IMR-90 (cell line): Measurements from ENCODE around the gene AK1. TPM values are rescaled to one million over a fixed set of nuclear protein-coding genes. Genes with fewer than 3 reads are reported as not detected.

Source experiments
- ATAC-seq: fragments of 200-7000 bp; cut with Tn5 transposase; 2 replicates; pipeline ENCODE4 v1.9.1; 2020; ENCODE audit warnings: low read depth, mild to moderate bottlenecking, moderate library complexity
- BruUV-seq: library from RNA; stranded (reverse); fragments of 400-500 nt; replicated peaks from 2 replicates; lab custom pipeline; 2021; lab: Mats Ljungman, UMichigan
- CTCF ChIA-PET: fragments of 300-600 bp; formaldehyde crosslinking; extraction: SDS; loops from one replicate; lab custom pipeline; 2021; ENCODE audit warnings: antibody characterized with exemption; lab: Yijun Ruan, JAX
- POLR2A ChIA-PET: fragments of 300-600 bp; sonication (Branson Sonifier 250); formaldehyde crosslinking; loops from one replicate; lab custom pipeline; 2022; ENCODE audit warnings: antibody characterized with exemption; ENCODE audit not compliant: unreplicated experiment; lab: Charles Lee
- DNase-seq: peaks from one replicate; pipeline ENCODE4 v3.0.0; 2013
- H2AFZ ChIP-seq: replicated peaks from 2 replicates; pipeline ENCODE3; 2013; ENCODE audit warnings: low read length, mild to moderate bottlenecking; ENCODE audit not compliant: poor library complexity
- H2AK5ac ChIP-seq: 2 replicates; pipeline ENCODE4 v1.6.1; 2013; ENCODE audit warnings: low read depth, low read length, inconsistent platforms
- H2AK9ac ChIP-seq: replicated peaks from 2 replicates; pipeline ENCODE3; 2013; ENCODE audit warnings: mild to moderate bottlenecking, low read depth, low read length, moderate library complexity; ENCODE audit not compliant: poor library complexity
- H2BK120ac ChIP-seq: 2 replicates; pipeline ENCODE4 v1.6.1; 2013; ENCODE audit warnings: low read depth, low read length, inconsistent platforms
- H2BK15ac ChIP-seq: 3 replicates; pipeline ENCODE4 v1.6.1; 2013; ENCODE audit warnings: low read depth, low read length, inconsistent platforms
- H2BK20ac ChIP-seq: 2 replicates; pipeline ENCODE4 v1.6.1; 2013; ENCODE audit warnings: low read depth, mild to moderate bottlenecking, inconsistent platforms, low read length, moderate library complexity
- H2BK5ac ChIP-seq: 2 replicates; pipeline ENCODE4 v1.6.1; 2013; ENCODE audit warnings: mild to moderate bottlenecking, low read depth, low read length, inconsistent platforms; ENCODE audit not compliant: poor library complexity, severe bottlenecking
- H3K14ac ChIP-seq: replicated peaks from 2 replicates; pipeline ENCODE4 v1.6.1; 2013; ENCODE audit warnings: low read depth, low read length, inconsistent platforms
- H3K18ac ChIP-seq: 2 replicates; pipeline ENCODE4 v1.6.1; 2013; ENCODE audit warnings: low read depth, low read length, control low read depth
- H3K23ac ChIP-seq: 2 replicates; pipeline ENCODE4 v1.6.1; 2013; ENCODE audit warnings: low read depth, low read length, inconsistent platforms
- H3K27ac ChIP-seq: 2 replicates; pipeline ENCODE4 v1.5.1; 2013; ENCODE audit warnings: mild to moderate bottlenecking, control low read depth, low read length; ENCODE audit not compliant: insufficient read depth
- H3K27me3 ChIP-seq: 2 replicates; pipeline ENCODE4 v1.6.1; 2013; ENCODE audit warnings: low read length; ENCODE audit not compliant: control insufficient read depth, insufficient read depth
- H3K36me3 ChIP-seq: 2 replicates; pipeline ENCODE4 v1.6.1; 2013; ENCODE audit warnings: low read length, mixed read lengths; ENCODE audit not compliant: control insufficient read depth, insufficient read depth
- H3K4ac ChIP-seq: 2 replicates; pipeline ENCODE4 v1.6.1; 2013; ENCODE audit warnings: low read depth, low read length, inconsistent platforms
- H3K4me1 ChIP-seq: 2 replicates; pipeline ENCODE4 v1.6.1; 2013; ENCODE audit warnings: low read length, mixed read lengths; ENCODE audit not compliant: control insufficient read depth, insufficient read depth
- H3K4me2 ChIP-seq: 2 replicates; pipeline ENCODE4 v1.6.1; 2013; ENCODE audit warnings: low read depth, mild to moderate bottlenecking, control low read depth, low read length, moderate library complexity
- H3K4me3 ChIP-seq: 2 replicates; pipeline ENCODE4 v1.5.1; 2013; ENCODE audit warnings: low read depth, mild to moderate bottlenecking, control low read depth, low read length, moderate library complexity; ENCODE audit not compliant: insufficient read depth
- H3K56ac ChIP-seq: 2 replicates; pipeline ENCODE4 v1.6.1; 2013; ENCODE audit warnings: low read length, inconsistent platforms; ENCODE audit not compliant: insufficient read depth; ENCODE audit errors: extremely low read depth
- H3K79me1 ChIP-seq, 2 experiments: 2 replicates each; pipeline ENCODE4 v1.6.1; 2013; ENCODE audit warnings: low read length in 2 of 2, inconsistent platforms in 1 of 2, low read depth in 1 of 2
- H3K9ac ChIP-seq: 2 replicates; pipeline ENCODE4 v1.6.1; 2013; ENCODE audit warnings: low read depth, low read length, control low read depth
- H3K9me1 ChIP-seq: 2 replicates; pipeline ENCODE4 v1.6.1; 2013; ENCODE audit warnings: low read length, inconsistent platforms; ENCODE audit not compliant: insufficient read depth
- H3K9me3 ChIP-seq: 2 replicates; pipeline ENCODE4 v1.6.1; 2013; ENCODE audit warnings: low read length; ENCODE audit not compliant: control insufficient read depth, insufficient read depth
- H4K20me1 ChIP-seq: 2 replicates; pipeline ENCODE4 v1.6.1; 2013; ENCODE audit warnings: low read length, inconsistent platforms; ENCODE audit not compliant: insufficient read depth
- H4K5ac ChIP-seq: 2 replicates; pipeline ENCODE4 v1.6.1; 2013; ENCODE audit warnings: mild to moderate bottlenecking, low read depth, low read length, control low read depth
- H4K8ac ChIP-seq, 2 experiments: 2 replicates each; pipeline ENCODE4 v1.6.1; 2013; ENCODE audit warnings: low read depth in 2 of 2, low read length in 2 of 2, control low read depth in 1 of 2, inconsistent platforms in 1 of 2
- H4K91ac ChIP-seq: 2 replicates; pipeline ENCODE4 v1.6.1; 2013; ENCODE audit warnings: low read depth, low read length, inconsistent platforms; ENCODE audit not compliant: insufficient read depth
- MAZ ChIP-seq: IDR thresholded peaks from 2 replicates; pipeline ENCODE4 v1.6.1; 2012; ENCODE audit warnings: low read depth, mild to moderate bottlenecking, low read length, improper control_type of control experiment, moderate library complexity, borderline replicate concordance
- RFX5 ChIP-seq: IDR thresholded peaks from 2 replicates; pipeline ENCODE4 v1.8.0; 2012; ENCODE audit warnings: low read depth, mild to moderate bottlenecking, low read length, moderate library complexity
- WGBS, 2 experiments: methylation state at CpG; one replicate each; pipeline versions ENCODE4 v1.1.5 to v1.1.7; 2013; ENCODE audit warnings: missing lambda C conversion rate in 2 of 2; ENCODE audit not compliant: insufficient read length in 1 of 2; ENCODE audit errors: extremely low coverage in 2 of 2; 5-methylcytosine and 5-hydroxymethylcytosine counted together
- dilution Hi-C: fragments of 300-500 bp; cut with HindIII; formaldehyde crosslinking; loops from one replicate; pipeline ENCODE4 v1.14.3; 2018; ENCODE audit warnings: low sequenced_read_pairs; ENCODE audit not compliant: unreplicated experiment
- in situ Hi-C: fragments of 300-500 bp; cut with MboI; formaldehyde crosslinking; loops from 3 replicates; pipeline ENCODE4 v1.14.3; 2019; ENCODE audit warnings: low sequenced_read_pairs, inconsistent platforms, mixed read lengths
- intact Hi-C: fragments of 100-400 bp; cut with micrococcal nuclease; formaldehyde crosslinking; loops from 2 replicates; pipeline ENCODE4 v1.10.0; 2022
- polyA plus RNA-seq, 3 experiments: library from polyadenylated mRNA; depleted of rRNA; stranded (reverse); fragments of >200 nt; gene quantifications; 2 replicates each; pipeline ENCODE4 v1.2.3, GENCODE V29; 2012; ENCODE audit warnings: low replicate concordance in 1 of 3
- total RNA-seq: library from RNA; depleted of rRNA; stranded (reverse); fragments of >200 nt; gene quantifications from 2 replicates; pipeline ENCODE4 v1.2.3, GENCODE V29; 2012

AK1 gene
- total and polyA plus RNA-seq, 2 of the 4 experiments (the other 2 are of a cell fraction) = 44.8 to 119 TPM

GRCh38 chr9:127850286-127850830, 27.1 kb downstream of the AK1 start:
- intact Hi-C loops = loop anchor here (5.0 kb wide), 1 partner anchor 48 kb away; the partner anchor contains the start of gene FPGS
- Histone ChIP-seq H4K91ac (no peak overlapping the region), H3K27ac (no peak overlapping the region), H3K36me3 (peaks cover 23% of the 10 kb centered on the region), H3K4ac (no peak overlapping the region), H3K9me1 (peaks cover 18% of the 10 kb centered on the region), H3K4me1 (peaks cover 19% of the 10 kb centered on the region), H2BK5ac (no peak overlapping the region), H3K27me3 (no peaks in the 10 kb centered on the region), H3K4me3 (no peak overlapping the region), H3K18ac (no peak overlapping the region), H3K9me3 (peaks cover 10% of the 10 kb centered on the region), H3K56ac (no peak overlapping the region), H3K14ac (no peak overlapping the region), H2BK20ac (no peak overlapping the region), H2BK120ac (no peak overlapping the region), H2AK9ac (no peak overlapping the region), H4K8ac (no peak overlapping the region), H2AK5ac (no peak overlapping the region), H2AFZ (no peak overlapping the region), H3K79me1 (peaks cover 28 to 82% of the 10 kb centered on the region in 2 experiments), H3K4me2 (no peak overlapping the region), H3K9ac (no peak overlapping the region), H4K20me1 (0 out of 2 replicates have a peak, but pooled peaks cover 3% of the 10 kb centered on the region), H3K23ac (no peak overlapping the region), H4K5ac (no peak overlapping the region), H2BK15ac (no peak overlapping the region)
- no peak for TF ChIP-seq MAZ
- no peak for TF ChIP-seq RFX5
- ATAC-seq (no peak), DNase-seq (no peak)
- CTCF ChIA-PET = no interaction called here
- in situ Hi-C loops = no loop called here
- dilution Hi-C loops = no loop called here
- POLR2A ChIA-PET = no interaction called here
- 100% methylated on average over 3 of the region's 17 CpGs; no CpG with 5 or more reads in 1 of the 2 experiments for WGBS, 2 experiments
- no TSS peak for BruUV-seq
